NCI-H748 treated with DMSO at 0.1 percent for 48 hours (cell line): ENCODE results near the gene GEMIN7.

ENCODE experiments used
- DNase-seq: peaks from one replicate; lab custom pipeline; 2025; lab: John Stamatoyannopoulos, UW

The GEMIN7 gene

DNA sequence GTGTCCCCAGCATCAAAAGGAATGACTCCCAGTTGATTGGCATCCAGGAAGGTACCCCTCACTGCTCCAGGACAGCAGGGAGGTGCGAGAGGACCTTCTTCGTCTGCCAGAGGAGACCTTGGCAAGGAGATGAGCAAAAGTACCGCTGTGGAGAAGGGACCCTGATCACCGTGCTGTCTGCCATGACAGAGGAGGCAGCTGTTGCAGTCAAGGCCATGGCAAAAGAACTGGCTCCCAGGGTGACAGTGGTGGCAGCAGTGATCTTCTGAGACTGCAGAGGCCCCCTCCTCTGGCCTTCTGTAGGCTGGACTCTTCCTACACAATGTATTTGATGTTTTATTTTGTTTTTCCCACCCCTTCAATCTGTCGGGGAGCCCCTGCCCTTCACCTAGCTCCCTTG lies 49.7 kb downstream of the GEMIN7 start:
- no peak for DNase-seq

DNA sequence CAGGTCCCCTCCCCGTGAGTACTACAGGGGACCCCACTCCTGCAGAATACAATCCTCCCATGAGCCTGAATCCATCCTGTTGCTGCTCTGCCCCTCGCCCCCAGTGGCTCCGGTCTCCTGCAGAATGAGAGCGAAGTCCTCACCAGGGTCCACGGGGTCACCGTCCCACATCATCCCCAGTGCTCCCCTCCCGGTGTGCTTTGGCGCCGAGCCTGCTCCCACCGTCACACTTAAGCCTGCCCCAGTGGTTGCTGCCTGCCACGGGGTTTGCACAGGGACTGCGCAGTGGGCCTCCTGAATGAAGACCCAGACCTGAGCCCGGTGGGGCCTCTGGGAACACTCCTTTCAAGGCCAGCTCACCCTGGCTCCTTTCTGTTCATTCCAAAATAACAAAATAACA lies 51.2 kb downstream of the GEMIN7 start:
- no peak for DNase-seq

DNA sequence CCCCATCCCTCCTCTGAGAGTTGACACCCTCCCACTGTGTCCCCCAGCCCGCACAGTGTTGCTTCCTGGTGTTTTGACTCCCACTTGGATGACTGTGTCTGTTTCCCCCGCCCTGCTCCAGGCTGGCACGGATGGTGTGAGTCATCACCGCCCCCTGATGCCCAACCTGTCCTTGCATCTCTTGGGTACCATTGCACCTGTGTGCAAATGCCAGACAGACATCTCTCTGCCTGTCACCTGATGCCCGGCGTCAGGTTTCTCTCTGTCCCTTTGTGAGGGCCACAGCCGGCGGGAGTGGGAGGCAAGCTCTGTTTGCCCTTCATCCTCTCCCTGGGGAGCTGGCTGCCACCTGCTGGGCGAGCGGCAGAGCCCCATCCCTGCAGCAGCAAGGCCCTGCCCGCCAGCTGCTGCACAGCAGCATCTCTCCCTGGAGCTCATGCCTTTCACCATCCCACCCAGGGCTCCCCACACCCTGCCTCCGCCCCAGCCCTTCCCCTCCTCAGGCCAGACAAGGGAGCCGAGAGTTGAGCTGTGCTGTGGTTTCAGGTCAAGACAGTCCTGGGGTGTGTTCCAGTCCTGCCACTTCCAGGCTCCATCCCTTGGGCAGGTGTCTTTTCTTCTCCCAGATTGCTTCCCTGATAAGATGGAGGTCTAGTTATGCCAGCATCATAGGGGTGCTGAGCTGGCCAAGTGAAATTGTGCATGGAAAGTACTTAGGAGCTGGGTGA lies 52.0 kb downstream of the GEMIN7 start:
- peak; percentile 87 for DNase-seq

DNA sequence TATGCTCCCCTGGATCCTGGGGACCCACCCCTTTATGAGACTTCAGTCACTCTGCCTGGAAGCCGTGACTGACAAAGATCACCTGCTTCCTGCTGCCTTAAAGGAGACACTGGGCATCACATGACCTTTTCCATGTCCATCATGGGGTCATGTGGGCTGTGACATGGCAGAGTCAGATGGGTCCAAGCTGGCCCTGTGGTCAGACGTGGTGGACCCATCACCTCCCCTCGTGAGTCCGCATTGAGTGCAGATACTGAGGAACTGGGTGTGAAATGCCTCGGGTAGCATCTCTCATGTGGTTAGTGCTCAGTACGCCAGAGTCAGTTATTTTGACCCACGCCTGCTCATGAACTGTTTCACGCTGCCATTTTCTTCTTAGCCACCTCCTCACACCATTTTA lies 54.6 kb downstream of the GEMIN7 start:
- DNase-seq, result no peak

GRCh38 chr19:45135176-45135885 lies 56.3 kb downstream of the GEMIN7 start:
- no peak for DNase-seq

GRCh38 chr19:45136507-45137178 lies 57.6 kb downstream of the GEMIN7 start:
- no peak for DNase-seq

- DNase-seq, result no peak
Observed at GRCh38 chr19:45137179-45137761, 58.2 kb downstream of the GEMIN7 start.

DNA sequence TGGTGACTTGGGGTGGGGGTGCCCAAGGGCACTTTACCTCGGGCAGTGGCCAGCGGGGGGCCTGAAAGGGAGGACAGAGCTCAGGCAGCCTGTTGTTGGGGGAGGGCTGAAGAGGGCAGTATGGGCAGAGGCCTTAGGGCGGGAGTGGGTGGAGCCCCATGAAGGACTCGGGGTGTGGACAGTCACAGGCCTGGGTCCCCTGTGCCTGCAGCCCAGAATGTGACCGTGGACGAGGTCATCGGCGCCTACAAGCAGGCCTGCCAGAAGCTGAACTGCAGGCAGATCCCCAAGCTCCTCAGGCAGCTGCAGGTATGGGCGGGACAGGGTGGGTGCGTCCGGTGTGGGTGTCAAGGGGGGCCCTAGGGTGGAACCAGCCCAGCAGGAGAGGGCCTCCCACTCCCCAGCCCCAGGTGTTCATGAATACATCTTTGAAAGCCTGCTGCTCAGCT lies 59.3 kb downstream of the GEMIN7 start:
- DNase-seq, result no peak

DNA sequence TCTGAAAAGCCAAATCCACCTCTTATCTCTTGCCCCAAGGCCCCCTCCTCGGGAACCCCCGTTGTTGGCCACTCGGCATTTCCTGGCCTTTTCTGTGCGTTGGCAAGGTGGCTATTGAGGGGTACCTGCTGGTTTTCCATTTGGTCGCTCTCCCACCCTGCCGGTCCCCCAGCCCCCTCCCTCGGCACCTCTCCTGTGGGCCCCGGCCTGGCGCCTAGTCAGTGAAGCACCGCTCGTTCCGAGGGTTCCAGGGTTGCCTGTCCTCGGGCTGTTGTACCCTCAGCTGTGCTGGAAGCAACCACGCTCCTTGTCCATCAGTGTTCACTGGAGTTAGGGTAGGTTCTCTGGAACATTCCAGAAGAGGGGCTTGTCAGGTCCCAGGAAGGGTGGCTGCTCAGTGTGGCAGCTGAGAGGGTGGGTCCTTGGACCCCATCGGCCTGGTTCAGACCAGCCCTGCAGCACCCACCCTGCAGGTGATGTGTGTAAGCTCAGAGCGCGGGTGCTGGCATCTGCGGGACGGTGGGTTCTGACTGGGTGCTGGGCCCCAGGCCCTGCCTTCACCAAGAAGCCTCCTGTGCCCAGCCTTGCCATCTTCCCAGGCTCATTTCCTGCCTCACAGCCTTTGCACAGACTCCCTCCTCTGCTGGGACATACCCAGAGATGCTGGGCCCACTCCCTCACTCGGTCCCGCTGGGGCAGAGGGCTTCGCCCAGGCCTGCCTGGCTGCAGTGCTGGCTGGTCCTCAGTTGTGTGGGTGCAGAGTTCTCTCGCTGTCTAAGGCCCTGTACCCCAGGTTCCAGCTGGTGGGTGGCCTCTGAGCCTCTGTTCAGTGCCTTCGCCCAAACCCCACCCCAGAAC lies 60.5 kb downstream of the GEMIN7 start:
- DNase-seq, result no peak

DNA sequence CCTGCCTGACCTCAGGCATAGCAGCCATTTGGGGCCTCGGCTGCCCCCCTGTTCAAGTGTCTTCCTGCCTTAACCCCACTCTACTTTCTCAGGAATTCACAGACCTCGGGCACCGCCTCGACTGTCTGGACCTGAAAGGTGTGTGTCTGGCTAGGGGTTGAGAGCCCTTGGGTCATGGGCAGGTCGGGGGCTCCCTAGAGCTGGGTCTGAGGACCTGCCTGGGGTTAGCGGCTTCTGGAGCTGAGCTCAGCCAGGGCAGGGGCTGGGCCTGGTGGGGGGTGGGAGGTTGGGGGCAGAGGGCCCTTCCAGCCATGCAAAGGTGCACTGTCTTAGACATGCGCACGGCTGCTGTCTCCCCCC lies 61.1 kb downstream of the GEMIN7 start:
- DNase-seq, result no peak

- no peak for DNase-seq
Observed at GRCh38 chr19:45140533-45140932, 61.5 kb downstream of the GEMIN7 start.
